HG02610 (cell line): ENCODE results near the gene OR51A2.
"Not testable (repeated sequence)": the region's sequence is repeated elsewhere in the genome, so short reads cannot be mapped to it uniquely, and the experiment has no call there.

Experiments used
- ATAC-seq: cut with Tn5 transposase; IDR thresholded peaks from one replicate; pipeline ENCODE4 v1.9.1; 2021; ENCODE audit warnings: mild to moderate bottlenecking, moderate library complexity; ENCODE audit not compliant: unreplicated experiment

The OR51A2 gene

GRCh38 chr11:4955613-4956012 is at the start of gene OR51A2:
OR51A2 (minus strand) TSS chr11:4955713; CDS start chr11:4955713, 0 bp downstream.
- ATAC-seq, result not testable (repeated sequence)

GRCh38 chr11:5004424-5005274 is 49.1 kb upstream of the OR51A2 start:
- ATAC-seq, result no peak

- no peak for ATAC-seq
Measured at GRCh38 chr11:4994551-4994950, 39.0 kb upstream of the OR51A2 start, which contains the start of gene OR51L1. OR51L1 (plus strand) TSS chr11:4994851; CDS start chr11:4998983, 4,132 bp downstream.

GRCh38 chr11:4991060-4991459 is 35.5 kb upstream of the OR51A2 start:
- ATAC-seq, result no peak

GRCh38 chr11:4983841-4984240 is 28.3 kb upstream of the OR51A2 start:
- no peak for ATAC-seq

- ATAC-seq, result no peak
Measured at GRCh38 chr11:4982678-4983077, 27.2 kb upstream of the OR51A2 start.

GRCh38 chr11:4979036-4979435 is 23.5 kb upstream of the OR51A2 start:
- no peak for ATAC-seq

- ATAC-seq, result no peak
Measured at GRCh38 chr11:4975436-4975835, 19.9 kb upstream of the OR51A2 start.

GRCh38 chr11:4962816-4963215 is 7.3 kb upstream of the OR51A2 start:
- ATAC-seq, result no peak

GRCh38 chr11:4960877-4961276 is 5.4 kb upstream of the OR51A2 start:
- ATAC-seq, result no peak

- ATAC-seq, result no peak
Measured at GRCh38 chr11:4957396-4957795, 1.9 kb upstream of the OR51A2 start.

GRCh38 chr11:4947505-4947904 is 8.0 kb downstream of the OR51A2 start, which contains the start of gene OR51A4:
OR51A4 (minus strand) TSS chr11:4947605; CDS start chr11:4947100, 505 bp downstream.
- no peak for ATAC-seq

- ATAC-seq, result no peak
Measured at GRCh38 chr11:4936745-4937144, 18.8 kb downstream of the OR51A2 start.

- no peak for ATAC-seq
Measured at GRCh38 chr11:4932751-4933150, 22.8 kb downstream of the OR51A2 start.

- no peak for ATAC-seq
Measured at GRCh38 chr11:4926608-4927007, 28.9 kb downstream of the OR51A2 start.

- no peak for ATAC-seq
Measured at GRCh38 chr11:4924239-4924638, 31.3 kb downstream of the OR51A2 start, which contains the start of gene OR51G1. OR51G1 (minus strand) TSS chr11:4924339; CDS start chr11:4924339, 0 bp downstream.

- no peak for ATAC-seq
Measured at GRCh38 chr11:4922304-4922703, 33.2 kb downstream of the OR51A2 start.

GRCh38 chr11:4921796-4922195 is 33.7 kb downstream of the OR51A2 start:
- no peak for ATAC-seq

GRCh38 chr11:4919250-4919649 is 36.3 kb downstream of the OR51A2 start, which contains the start of gene OR51G2:
OR51G2 (minus strand) TSS chr11:4919350; CDS start chr11:4915663, 3,687 bp downstream.
- no peak for ATAC-seq

- no peak for ATAC-seq
Measured at GRCh38 chr11:4916581-4916980, 38.9 kb downstream of the OR51A2 start.
